Osteocyte (in vitro differentiated cells): Measurements from ENCODE around the gene ZNF527. TPM values are rescaled to one million over a fixed set of nuclear protein-coding genes. Genes with fewer than 3 reads are reported as not detected.

Experiments used
- DNase-seq: peaks from one replicate; pipeline ENCODE4 v3.0.0; 2021; ENCODE audit warnings: mixed read lengths; ENCODE audit not compliant: unreplicated experiment; ENCODE audit errors: extremely low spot score
- H3K27ac Mint-ChIP-seq: one replicate; pipeline ENCODE4 v1.8.0; 2021; ENCODE audit warnings: mild to moderate bottlenecking, mixed read lengths; ENCODE audit not compliant: unreplicated experiment
- H3K27me3 Mint-ChIP-seq: one replicate; pipeline ENCODE4 v1.8.0; 2021; ENCODE audit warnings: mixed read lengths; ENCODE audit not compliant: unreplicated experiment
- H3K36me3 Mint-ChIP-seq: one replicate; pipeline ENCODE4 v1.8.0; 2021; ENCODE audit warnings: mixed read lengths; ENCODE audit not compliant: unreplicated experiment
- H3K4me1 Mint-ChIP-seq: one replicate; pipeline ENCODE4 v1.8.0; 2021; ENCODE audit warnings: mixed read lengths; ENCODE audit not compliant: unreplicated experiment
- H3K4me3 Mint-ChIP-seq: one replicate; pipeline ENCODE4 v1.8.0; 2021; ENCODE audit warnings: mild to moderate bottlenecking, moderate library complexity, mixed read lengths; ENCODE audit not compliant: unreplicated experiment
- H3K9me3 Mint-ChIP-seq: one replicate; pipeline ENCODE4 v1.8.0; 2021; ENCODE audit warnings: mixed read lengths; ENCODE audit not compliant: unreplicated experiment
- total RNA-seq: library from RNA; stranded (reverse); gene quantifications from 2 replicates; pipeline ENCODE4 v1.2.1, GENCODE V29; 2021
- TF ChIP-seq, protein P1 (sequence below): fragments of 200-600 bp; sonication (generic); IDR thresholded peaks from 2 replicates; pipeline ENCODE4 v1.5.0; 2021; ENCODE audit warnings: antibody characterized with exemption, mild to moderate bottlenecking, moderate library complexity

ZNF527 gene
- total RNA-seq, 1 donor from 2014 or later: 7.3 TPM

GRCh38 chr19:37334179-37335071, 36.5 kb upstream of the ZNF527 start:
- H3K9me3 Mint-ChIP-seq: no peaks in the 10 kb centered on the region
- peak overlapping the region; percentile 91 for H3K4me3 Mint-ChIP-seq
- TF ChIP-seq, protein P1, sequence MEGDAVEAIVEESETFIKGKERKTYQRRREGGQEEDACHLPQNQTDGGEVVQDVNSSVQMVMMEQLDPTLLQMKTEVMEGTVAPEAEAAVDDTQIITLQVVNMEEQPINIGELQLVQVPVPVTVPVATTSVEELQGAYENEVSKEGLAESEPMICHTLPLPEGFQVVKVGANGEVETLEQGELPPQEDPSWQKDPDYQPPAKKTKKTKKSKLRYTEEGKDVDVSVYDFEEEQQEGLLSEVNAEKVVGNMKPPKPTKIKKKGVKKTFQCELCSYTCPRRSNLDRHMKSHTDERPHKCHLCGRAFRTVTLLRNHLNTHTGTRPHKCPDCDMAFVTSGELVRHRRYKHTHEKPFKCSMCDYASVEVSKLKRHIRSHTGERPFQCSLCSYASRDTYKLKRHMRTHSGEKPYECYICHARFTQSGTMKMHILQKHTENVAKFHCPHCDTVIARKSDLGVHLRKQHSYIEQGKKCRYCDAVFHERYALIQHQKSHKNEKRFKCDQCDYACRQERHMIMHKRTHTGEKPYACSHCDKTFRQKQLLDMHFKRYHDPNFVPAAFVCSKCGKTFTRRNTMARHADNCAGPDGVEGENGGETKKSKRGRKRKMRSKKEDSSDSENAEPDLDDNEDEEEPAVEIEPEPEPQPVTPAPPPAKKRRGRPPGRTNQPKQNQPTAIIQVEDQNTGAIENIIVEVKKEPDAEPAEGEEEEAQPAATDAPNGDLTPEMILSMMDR: no peak
- peaks cover 29% of the 10 kb centered on the region for H3K36me3 Mint-ChIP-seq
- H3K27ac Mint-ChIP-seq: peak overlapping the region; percentile 88
- H3K27me3 Mint-ChIP-seq: no peaks in the 10 kb centered on the region
- peaks cover 34% of the 10 kb centered on the region for H3K4me1 Mint-ChIP-seq
- peak; percentile 92 for DNase-seq

DNA sequence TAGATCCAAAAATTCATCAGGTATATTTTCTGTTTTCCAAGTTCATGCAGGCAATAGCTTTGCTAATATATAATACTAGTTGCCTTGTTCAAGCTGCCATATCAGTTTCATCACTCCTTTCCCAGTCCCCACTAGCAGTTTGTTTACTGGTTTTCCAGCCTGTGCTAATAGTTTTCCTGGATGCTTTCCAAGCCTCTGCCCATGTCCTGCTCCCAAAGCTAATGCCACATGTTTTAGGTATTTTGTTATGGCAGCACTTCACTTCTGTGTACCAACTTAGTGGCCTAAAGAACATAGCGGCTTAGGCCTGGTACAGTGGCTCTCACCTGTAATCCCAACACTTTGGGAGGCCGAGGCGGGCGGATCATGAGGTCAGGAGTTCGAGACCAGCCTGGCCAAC, 28.1 kb upstream of the ZNF527 start:
- peaks cover 46% of the 10 kb centered on the region for H3K36me3 Mint-ChIP-seq
- H3K4me3 Mint-ChIP-seq: no peak overlapping the region
- no peak for DNase-seq
- no peak overlapping the region for H3K27ac Mint-ChIP-seq
- peaks cover 3% of the 10 kb centered on the region for H3K9me3 Mint-ChIP-seq
- no peaks in the 10 kb centered on the region for H3K27me3 Mint-ChIP-seq
- H3K4me1 Mint-ChIP-seq: peaks cover 5% of the 10 kb centered on the region
- TF ChIP-seq, protein P1: no peak

DNA sequence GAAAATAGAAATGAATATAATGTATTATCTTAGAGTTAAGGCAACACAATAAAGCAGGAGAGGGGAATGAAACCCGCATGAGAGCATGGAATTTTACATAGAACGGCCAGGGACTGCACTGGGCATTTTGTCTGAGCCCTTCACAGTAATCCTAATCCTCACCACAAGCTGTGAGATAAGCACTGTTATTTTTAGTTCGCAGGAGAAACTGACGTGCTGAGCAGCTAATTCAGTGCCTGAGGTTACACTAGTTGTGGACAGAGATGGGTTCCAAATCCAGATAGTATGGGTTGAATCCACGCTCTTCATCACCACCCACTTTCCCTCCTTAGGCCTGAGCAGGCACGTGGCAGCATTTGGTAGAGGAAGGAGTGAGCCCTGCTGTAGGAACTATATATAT, 24.8 kb upstream of the ZNF527 start:
- Mint-ChIP-seq H3K4me1 (no peaks in the 10 kb centered on the region), H3K9me3 (no peaks in the 10 kb centered on the region), H3K27me3 (no peaks in the 10 kb centered on the region), H3K27ac (no peak overlapping the region), H3K36me3 (peaks cover 46% of the 10 kb centered on the region), H3K4me3 (no peak overlapping the region)
- DNase-seq: peak; percentile 25
- TF ChIP-seq, protein P1: no peak

DNA sequence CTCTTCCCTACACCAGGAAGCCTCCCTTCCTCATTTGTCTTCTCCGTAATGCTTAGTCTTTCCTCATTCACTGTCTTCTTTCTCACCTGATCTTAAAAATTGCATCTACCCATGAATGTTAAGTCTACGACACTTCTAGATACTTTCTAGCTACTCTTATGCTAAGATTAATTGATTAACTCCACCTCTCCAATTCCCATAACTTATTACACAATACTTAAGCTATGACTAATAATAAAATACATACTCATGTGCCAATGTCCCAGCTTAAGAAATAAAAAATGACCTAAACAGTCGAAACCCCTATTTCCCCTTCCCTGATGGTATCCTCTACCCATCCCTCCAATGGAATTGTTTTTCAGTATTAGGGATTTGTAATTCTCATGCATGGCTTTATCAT, 22.8 kb upstream of the ZNF527 start:
- Mint-ChIP-seq H3K4me1 (no peaks in the 10 kb centered on the region), H3K4me3 (no peak overlapping the region), H3K27ac (no peak overlapping the region), H3K27me3 (no peaks in the 10 kb centered on the region), H3K9me3 (no peaks in the 10 kb centered on the region), H3K36me3 (peaks cover 54% of the 10 kb centered on the region)
- no peak for DNase-seq
- TF ChIP-seq, protein P1: no peak

DNA sequence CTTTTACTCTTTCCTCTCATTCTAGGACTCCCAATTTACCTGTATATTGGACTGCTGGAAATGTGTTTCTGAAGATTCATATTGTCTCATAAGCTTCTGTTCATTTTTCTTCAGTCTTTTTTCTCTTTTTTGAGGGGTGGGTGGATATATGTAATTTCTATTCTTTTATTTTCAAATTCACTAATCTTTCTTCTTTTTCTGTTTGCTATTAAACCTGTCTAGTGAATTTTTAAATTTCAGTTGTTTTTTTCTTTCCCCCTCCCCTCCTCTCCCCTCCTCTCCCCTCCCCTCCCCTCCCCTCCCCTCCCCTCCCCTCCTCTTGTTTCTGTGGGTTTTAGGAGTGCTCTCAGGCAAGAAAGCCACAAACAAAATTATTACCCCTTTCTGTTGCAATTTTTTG, 16.9 kb upstream of the ZNF527 start:
- Mint-ChIP-seq H3K27ac (no peak overlapping the region), H3K9me3 (peaks cover 22% of the 10 kb centered on the region), H3K4me3 (no peak overlapping the region), H3K27me3 (no peaks in the 10 kb centered on the region), H3K4me1 (no peaks in the 10 kb centered on the region), H3K36me3 (peaks cover 71% of the 10 kb centered on the region)
- no peak for DNase-seq
- TF ChIP-seq, protein P1: no peak
